Colonic mucosa (tissue), 4 donors: ENCODE results near the gene ETV3L. TPM values are rescaled to one million over a fixed set of nuclear protein-coding genes. Genes with fewer than 3 reads are reported as not detected.

Experiments used
- DNase-seq: peaks from one replicate; pipeline ENCODE4 v3.0.0-alpha.2; 2020
- H3K27ac ChIP-seq: fragments of 200-600 bp; one replicate; pipeline ENCODE4 v1.8.0; 2021
- H3K27me3 ChIP-seq: fragments of 200-600 bp; one replicate; pipeline ENCODE4 v1.8.0; 2021
- H3K36me3 ChIP-seq: fragments of 200-600 bp; one replicate; pipeline ENCODE4 v1.8.0; 2021
- H3K4me1 ChIP-seq: fragments of 200-600 bp; one replicate; pipeline ENCODE4 v1.8.0; 2021; ENCODE audit warnings: mild to moderate bottlenecking
- H3K4me3 ChIP-seq: fragments of 200-600 bp; one replicate; pipeline ENCODE4 v1.8.0; 2021
- H3K9ac ChIP-seq, 2 donors: one replicate each; pipeline ENCODE4 v1.7.0; 2013; ENCODE audit warnings: control low read depth in 2 of 2, low read depth in 2 of 2, low read length in 2 of 2
- H3K9me3 ChIP-seq: fragments of 200-600 bp; one replicate; pipeline ENCODE4 v1.8.0; 2021
- intact Hi-C: fragments of 100-400 bp; cut with DNase I; formaldehyde crosslinking; loops from one replicate; pipeline ENCODE4 v1.14.1; 2022
- total RNA-seq, 2 donors: library from RNA; stranded (reverse); fragmentation: NEBNext Ultra II Directional in 1 of 2; extraction: Animal tissue kit (Norgen Biotek cat#: 25700) in 1 of 2; gene quantifications; one replicate each; pipeline ENCODE4 v1.2.1, GENCODE V29; 2021
- TF ChIP-seq, protein P1 (sequence below): fragments of 200-600 bp; IDR thresholded peaks from one replicate; pipeline ENCODE4 v1.8.0; 2022; ENCODE audit warnings: antibody characterized with exemption, mild to moderate bottlenecking
- donor health status: healthy.
- donor health status: DM: no; HTN: no; CAD: no.
- donor health status: DM: no; HTN: no; CAD: no.

Gene ETV3L
- total RNA-seq, 2 donors from 2014 or later, result not detected

DNA sequence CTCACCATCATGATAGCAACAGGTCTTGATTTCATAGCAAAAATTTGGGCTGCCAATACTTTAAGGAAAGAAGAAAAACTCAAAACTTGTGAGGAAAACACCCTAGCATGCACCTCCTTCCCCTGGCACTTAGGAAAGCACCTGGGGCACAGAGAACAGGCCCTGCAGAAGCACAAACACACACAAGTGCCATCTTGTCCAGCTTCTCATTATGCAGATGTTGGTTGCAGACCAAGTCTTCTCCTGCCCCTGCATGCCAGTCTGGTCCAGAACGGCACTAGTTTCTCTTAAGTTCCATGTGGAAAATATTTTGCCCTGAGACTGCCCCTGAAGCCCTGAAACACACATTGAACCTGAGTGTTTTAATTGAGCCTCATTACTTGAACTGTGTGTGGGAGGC, 44.9 kb upstream of the ETV3L start:
- TF ChIP-seq, protein P1, sequence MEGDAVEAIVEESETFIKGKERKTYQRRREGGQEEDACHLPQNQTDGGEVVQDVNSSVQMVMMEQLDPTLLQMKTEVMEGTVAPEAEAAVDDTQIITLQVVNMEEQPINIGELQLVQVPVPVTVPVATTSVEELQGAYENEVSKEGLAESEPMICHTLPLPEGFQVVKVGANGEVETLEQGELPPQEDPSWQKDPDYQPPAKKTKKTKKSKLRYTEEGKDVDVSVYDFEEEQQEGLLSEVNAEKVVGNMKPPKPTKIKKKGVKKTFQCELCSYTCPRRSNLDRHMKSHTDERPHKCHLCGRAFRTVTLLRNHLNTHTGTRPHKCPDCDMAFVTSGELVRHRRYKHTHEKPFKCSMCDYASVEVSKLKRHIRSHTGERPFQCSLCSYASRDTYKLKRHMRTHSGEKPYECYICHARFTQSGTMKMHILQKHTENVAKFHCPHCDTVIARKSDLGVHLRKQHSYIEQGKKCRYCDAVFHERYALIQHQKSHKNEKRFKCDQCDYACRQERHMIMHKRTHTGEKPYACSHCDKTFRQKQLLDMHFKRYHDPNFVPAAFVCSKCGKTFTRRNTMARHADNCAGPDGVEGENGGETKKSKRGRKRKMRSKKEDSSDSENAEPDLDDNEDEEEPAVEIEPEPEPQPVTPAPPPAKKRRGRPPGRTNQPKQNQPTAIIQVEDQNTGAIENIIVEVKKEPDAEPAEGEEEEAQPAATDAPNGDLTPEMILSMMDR, result no peak
- Histone ChIP-seq H3K36me3 (no peaks in the 10 kb centered on the region), H3K4me1 (no peaks in the 10 kb centered on the region), H3K9ac (no peak overlapping the region), H3K9me3 (no peaks in the 10 kb centered on the region), H3K27ac (no peak overlapping the region), H3K27me3 (no peaks in the 10 kb centered on the region), H3K4me3 (no peak overlapping the region)
- DNase-seq, result no peak
- intact Hi-C loops, result no loop called here

DNA sequence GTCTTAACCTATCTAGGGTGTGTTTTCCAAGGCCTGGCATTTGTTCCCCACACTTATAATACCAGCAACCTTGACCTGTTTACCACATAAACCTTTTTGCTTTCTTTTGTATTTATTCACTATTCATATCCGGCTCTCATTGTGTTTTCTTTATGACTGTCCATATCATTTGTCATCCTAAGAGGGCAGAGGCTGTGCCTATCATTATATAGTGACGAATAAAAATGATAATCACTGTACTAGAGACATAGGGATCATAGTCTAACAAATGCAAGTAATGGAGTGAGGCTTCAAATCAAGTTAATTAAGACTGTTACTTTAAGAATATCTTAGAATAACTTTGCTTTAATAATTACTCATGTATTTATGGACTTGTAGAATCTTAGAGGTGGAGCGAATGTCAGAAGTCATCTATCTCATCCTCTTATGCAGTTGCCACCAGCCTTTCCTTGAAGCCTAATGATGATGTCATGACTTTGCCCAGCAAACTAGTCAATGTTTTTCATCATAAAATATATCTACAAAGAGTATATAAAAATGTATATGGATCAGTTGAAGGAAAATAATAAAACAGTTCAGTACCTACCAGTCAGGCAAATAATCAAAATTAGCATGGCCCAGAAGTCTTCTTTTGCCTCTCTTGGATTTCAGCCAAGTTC, 43.3 kb upstream of the ETV3L start:
- Histone ChIP-seq H3K27ac (no peak overlapping the region), H3K36me3 (no peaks in the 10 kb centered on the region), H3K27me3 (no peaks in the 10 kb centered on the region), H3K4me3 (no peak overlapping the region), H3K4me1 (no peaks in the 10 kb centered on the region), H3K9ac (no peak overlapping the region), H3K9me3 (no peaks in the 10 kb centered on the region)
- intact Hi-C loops, result no loop called here
- TF ChIP-seq, protein P1, result no peak
- DNase-seq, result no peak

- TF ChIP-seq, protein P1, result no peak
- Histone ChIP-seq H3K9me3 (no peaks in the 10 kb centered on the region), H3K4me1 (no peaks in the 10 kb centered on the region), H3K27ac (no peak overlapping the region), H3K36me3 (no peaks in the 10 kb centered on the region), H3K27me3 (no peaks in the 10 kb centered on the region), H3K4me3 (no peak overlapping the region), H3K9ac (no peak overlapping the region)
- intact Hi-C loops, result no loop called here
- DNase-seq, result no peak
Measured at GRCh38 chr1:157142201-157142600, 42.6 kb upstream of the ETV3L start.

GRCh38 chr1:157141212-157141855, 41.7 kb upstream of the ETV3L start:
- peaks cover 7% of the 10 kb centered on the region for H3K4me1 ChIP-seq
- no peak for DNase-seq
- H3K27me3 ChIP-seq, result no peaks in the 10 kb centered on the region
- TF ChIP-seq, protein P1, result no peak
- H3K9me3 ChIP-seq, result no peaks in the 10 kb centered on the region
- intact Hi-C loops, result no loop called here
- H3K9ac ChIP-seq, result no peak overlapping the region
- H3K4me3 ChIP-seq, result no peak overlapping the region
- H3K36me3 ChIP-seq, result no peaks in the 10 kb centered on the region
- no peak overlapping the region for H3K27ac ChIP-seq

DNA sequence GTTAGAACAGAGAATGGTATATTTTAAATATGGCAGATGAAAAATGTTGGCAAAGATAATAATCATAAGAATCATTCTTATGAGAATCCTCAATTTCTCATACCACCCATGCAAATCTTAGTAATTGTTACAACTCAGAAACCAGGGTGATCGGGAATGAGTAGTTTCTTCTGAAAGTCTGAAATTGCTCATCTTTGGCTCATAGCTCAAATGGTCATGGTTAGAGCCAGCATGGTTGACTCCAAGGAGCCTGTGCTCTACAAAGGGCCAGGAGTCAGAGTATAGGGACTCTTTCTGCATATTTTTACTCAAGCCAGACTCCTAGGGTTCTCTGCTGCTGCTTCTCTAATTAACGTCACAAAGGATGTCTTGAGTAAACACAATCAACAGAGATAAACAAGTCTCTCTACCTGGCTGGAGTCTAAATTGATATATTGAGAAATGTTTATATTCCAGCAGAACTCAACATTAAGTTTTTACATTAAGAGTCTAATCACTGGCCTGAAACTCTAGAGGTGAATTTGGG, 40.5 kb upstream of the ETV3L start:
- Histone ChIP-seq H3K9ac (no peak overlapping the region), H3K27me3 (no peaks in the 10 kb centered on the region), H3K9me3 (no peaks in the 10 kb centered on the region), H3K27ac (no peak overlapping the region), H3K36me3 (peaks cover 4% of the 10 kb centered on the region), H3K4me1 (peaks cover 7% of the 10 kb centered on the region), H3K4me3 (no peak overlapping the region)
- TF ChIP-seq, protein P1, result no peak
- DNase-seq, result no peak
- intact Hi-C loops, result no loop called here
